HepG2 (cell line): ENCODE measurements around the gene DDX31. TPM values are rescaled to one million over a fixed set of nuclear protein-coding genes. Genes with fewer than 3 reads are reported as not detected.

Experiments used
- ATM ChIP-seq: fragments of 450-650 bp; IDR thresholded peaks from 2 replicates; pipeline ENCODE4 v1.7.1; 2017; ENCODE audit warnings: mild to moderate bottlenecking, borderline replicate concordance
- HIC2 ChIP-seq: sonication (generic); formaldehyde crosslinking; IDR thresholded peaks from 2 replicates; pipeline ENCODE4 v1.9.0; 2022; ENCODE audit warnings: low read depth, missing genetic modification reagents
- IKZF1 ChIP-seq: fragments of 450-650 bp; IDR thresholded peaks from 2 replicates; pipeline ENCODE4 v1.7.1; 2016
- IKZF4 ChIP-seq: sonication (generic); formaldehyde crosslinking; IDR thresholded peaks from 2 replicates; pipeline ENCODE4 v1.5.1; 2020; ENCODE audit warnings: borderline replicate concordance, mild to moderate bottlenecking, low read depth, missing genetic modification reagents; ENCODE audit errors: not compliant biosample characterization
- LCORL ChIP-seq, 2 experiments: fragments of 450-650 bp in 1 of 2; sonication (generic) in 1 of 2; formaldehyde crosslinking in 1 of 2; IDR thresholded peaks; 2 replicates each; pipeline versions ENCODE4 v1.5.0 to v1.6.1; 2017 to 2020; ENCODE audit warnings: antibody characterized with exemption in 1 of 2, missing genetic modification reagents in 1 of 2
- MNT ChIP-seq: fragments of 450-650 bp; IDR thresholded peaks from 2 replicates; pipeline ENCODE4 v1.6.1; 2016
- NBN ChIP-seq: fragments of 450-650 bp; conservative IDR thresholded peaks from 2 replicates; pipeline ENCODE4 v1.6.1; 2017
- NRL ChIP-seq: sonication (generic); formaldehyde crosslinking; IDR thresholded peaks from 2 replicates; pipeline ENCODE4 v1.5.0; 2020; ENCODE audit warnings: missing genetic modification reagents, mild to moderate bottlenecking, moderate library complexity, borderline replicate concordance
- PATZ1 ChIP-seq: sonication (generic); formaldehyde crosslinking; IDR thresholded peaks from 2 replicates; pipeline ENCODE4 v1.4.0; 2020; ENCODE audit warnings: missing genetic modification reagents
- RXRB ChIP-seq: IDR thresholded peaks from 2 replicates; pipeline ENCODE4 v1.6.1; 2016; ENCODE audit warnings: borderline replicate concordance, missing genetic modification reagents, missing compliant biosample characterization
- SMAD3 ChIP-seq: sonication (generic); formaldehyde crosslinking; IDR thresholded peaks from 2 replicates; pipeline ENCODE4 v1.4.0; 2020; ENCODE audit warnings: missing genetic modification reagents
- STAG1 ChIP-seq: sonication (generic); formaldehyde crosslinking; IDR thresholded peaks from 2 replicates; pipeline ENCODE4 v1.4.0; 2020; ENCODE audit warnings: missing genetic modification reagents
- ZBTB20 ChIP-seq: sonication (generic); formaldehyde crosslinking; IDR thresholded peaks from 2 replicates; pipeline ENCODE4 v1.8.1; 2023; ENCODE audit warnings: missing genetic modification reagents, low read depth, mild to moderate bottlenecking, borderline replicate concordance
- ZFX ChIP-seq: sonication (generic); formaldehyde crosslinking; IDR thresholded peaks from 2 replicates; pipeline ENCODE4 v1.4.0; 2020; ENCODE audit warnings: mild to moderate bottlenecking, low read depth, missing genetic modification reagents, moderate library complexity
- ZNF12 ChIP-seq: sonication (generic); formaldehyde crosslinking; IDR thresholded peaks from 2 replicates; pipeline ENCODE4 v1.5.0; 2020; ENCODE audit warnings: missing genetic modification reagents
- ZNF18 ChIP-seq: sonication (generic); formaldehyde crosslinking; IDR thresholded peaks from 2 replicates; pipeline ENCODE4 v1.8.0; 2022; ENCODE audit warnings: mild to moderate bottlenecking, missing genetic modification reagents; ENCODE audit not compliant: insufficient replicate concordance
- ZNF891 ChIP-seq: sonication (generic); formaldehyde crosslinking; IDR thresholded peaks from 2 replicates; pipeline ENCODE4 v1.5.0; 2020; ENCODE audit warnings: mild to moderate bottlenecking, missing genetic modification reagents
- polyA plus RNA-seq, 8 experiments: library from polyadenylated mRNA; depleted of rRNA in 3 of 8; stranded (reverse) in 7 of 8; unstranded in 1 of 8; fragments of >200 nt; fragmentation: Illumina TruSeq in 4 of 8; extraction: Trizol in 4 of 8; gene quantifications; 2 replicates each; pipeline versions ENCODE4 v1.2.1 to v1.2.3, GENCODE V29; 2011 to 2016; ENCODE audit warnings: low read depth in 4 of 8, missing spikeins in 1 of 8, mixed read lengths in 1 of 8; ENCODE audit not compliant: insufficient read depth in 1 of 8
- total RNA-seq, 5 experiments: library from RNA; depleted of rRNA; stranded (reverse); fragments of >200 nt; fragmentation: Illumina TruSeq; extraction: Trizol; gene quantifications; 2 replicates each; pipeline ENCODE4 v1.2.3, GENCODE V29; 2016; ENCODE audit warnings: low read depth in 1 of 5
- TF ChIP-seq, protein P1 (sequence below): sonication (generic); formaldehyde crosslinking; IDR thresholded peaks from 2 replicates; pipeline ENCODE4 v1.4.0; 2020; ENCODE audit warnings: mild to moderate bottlenecking, missing genetic modification reagents
- TF ChIP-seq, protein P2 (sequence below): sonication (generic); formaldehyde crosslinking; IDR thresholded peaks from 2 replicates; pipeline ENCODE4 v1.4.0; 2020; ENCODE audit warnings: missing genetic modification reagents

The DDX31 gene
- total and polyA plus RNA-seq, 2 of the 13 experiments (the other 11 are each of a cell fraction or from before 2014, with no cell fraction given): 11.4 to 16.3 TPM

DNA sequence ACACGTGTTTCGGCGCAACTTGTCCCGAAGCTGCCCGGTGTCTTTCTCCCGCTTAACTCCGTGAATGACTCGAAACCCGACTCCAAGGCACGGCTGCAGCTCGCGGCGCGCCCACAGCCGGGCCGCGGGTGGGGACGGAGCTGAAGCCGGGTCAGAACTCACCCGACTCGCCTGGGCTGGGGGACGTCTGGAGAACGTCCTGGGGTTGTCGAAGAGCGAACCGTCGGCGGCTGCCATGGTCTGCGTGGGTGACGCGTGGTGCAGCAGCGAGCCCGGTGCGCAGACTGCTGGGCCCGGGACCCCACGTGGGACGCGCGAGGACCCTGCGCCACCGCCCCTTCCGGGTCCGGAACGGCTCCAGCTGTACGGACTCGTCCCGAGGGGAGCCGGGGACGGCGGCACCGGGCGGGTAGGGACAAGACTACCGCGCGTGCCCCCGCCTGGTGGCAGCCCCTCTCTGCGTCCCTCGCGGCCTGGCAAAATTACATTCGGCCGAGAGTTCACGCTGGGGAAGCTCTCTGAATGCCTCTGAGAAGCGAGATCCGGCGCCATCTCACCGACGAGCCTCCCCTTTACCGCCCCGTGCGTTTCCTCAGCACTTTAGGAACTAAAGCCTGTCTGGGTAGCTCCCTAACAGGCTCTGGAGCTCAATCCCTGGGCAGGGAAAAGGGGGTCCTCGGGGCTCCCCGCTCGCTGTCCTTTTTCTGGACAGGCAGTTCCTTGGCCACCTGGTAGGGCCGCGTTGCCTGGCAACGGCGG lies at the start of gene DDX31 (continued):
- TF ChIP-seq ZNF12 (CRISPR knock-in tag) (peak; percentile 67), ZNF891 (peak; percentile 73), MNT (peak; percentile 49; the same call in 1 of the 2 replicates), NBN (no peak), ZNF18 (CRISPR knock-in tag) (peak; percentile 86), IKZF4 (CRISPR knock-in tag) (peak; percentile 93), ZFX (CRISPR knock-in tag) (peak; percentile 78), STAG1 (CRISPR knock-in tag) (no peak), LCORL (IDR thresholded peaks at IDR 0.05) (no peak), LCORL (CRISPR knock-in tag; IDR thresholded peaks at IDR 0.05) (peak; percentile 54), IKZF1 (no peak), HIC2 (no peak; the same call in 1 of the 2 replicates), SMAD3 (peak; percentile 18; the same call in 1 of the 2 replicates), ATM (no peak), NRL (CRISPR knock-in tag) (peak; percentile 97), PATZ1 (no peak; the same call in none of the 2 replicates), ZBTB20 (CRISPR knock-in tag) (peak; percentile 75; the same call in 1 of the 2 replicates), RXRB (CRISPR knock-in tag) (no peak)
- TF ChIP-seq, protein P1, sequence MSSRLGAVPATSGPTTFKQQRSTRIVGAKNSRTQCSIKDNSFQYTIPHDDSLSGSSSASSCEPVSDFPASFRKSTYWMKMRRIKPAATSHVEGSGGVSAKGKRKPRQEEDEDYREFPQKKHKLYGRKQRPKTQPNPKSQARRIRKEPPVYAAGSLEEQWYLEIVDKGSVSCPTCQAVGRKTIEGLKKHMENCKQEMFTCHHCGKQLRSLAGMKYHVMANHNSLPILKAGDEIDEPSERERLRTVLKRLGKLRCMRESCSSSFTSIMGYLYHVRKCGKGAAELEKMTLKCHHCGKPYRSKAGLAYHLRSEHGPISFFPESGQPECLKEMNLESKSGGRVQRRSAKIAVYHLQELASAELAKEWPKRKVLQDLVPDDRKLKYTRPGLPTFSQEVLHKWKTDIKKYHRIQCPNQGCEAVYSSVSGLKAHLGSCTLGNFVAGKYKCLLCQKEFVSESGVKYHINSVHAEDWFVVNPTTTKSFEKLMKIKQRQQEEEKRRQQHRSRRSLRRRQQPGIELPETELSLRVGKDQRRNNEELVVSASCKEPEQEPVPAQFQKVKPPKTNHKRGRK (CRISPR knock-in tag): peak; percentile 86; the same call in 1 of the 2 replicates
- TF ChIP-seq, protein P2, sequence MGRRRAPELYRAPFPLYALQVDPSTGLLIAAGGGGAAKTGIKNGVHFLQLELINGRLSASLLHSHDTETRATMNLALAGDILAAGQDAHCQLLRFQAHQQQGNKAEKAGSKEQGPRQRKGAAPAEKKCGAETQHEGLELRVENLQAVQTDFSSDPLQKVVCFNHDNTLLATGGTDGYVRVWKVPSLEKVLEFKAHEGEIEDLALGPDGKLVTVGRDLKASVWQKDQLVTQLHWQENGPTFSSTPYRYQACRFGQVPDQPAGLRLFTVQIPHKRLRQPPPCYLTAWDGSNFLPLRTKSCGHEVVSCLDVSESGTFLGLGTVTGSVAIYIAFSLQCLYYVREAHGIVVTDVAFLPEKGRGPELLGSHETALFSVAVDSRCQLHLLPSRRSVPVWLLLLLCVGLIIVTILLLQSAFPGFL (CRISPR knock-in tag): no peak
